Body of pancreas (tissue), 4 donors: Measurements from ENCODE around the gene TMEM271.

Experiments used
- CTCF ChIP-seq, 7 experiments: fragments of 450-650 bp in 4 of 7; fragments of 200-600 bp in 3 of 7; sonication (generic) in 3 of 7; IDR thresholded peaks; one replicate each; pipeline ENCODE4 v1.5.1; 2016 to 2019; ENCODE audit warnings: antibody characterized with exemption in 7 of 7
- POLR2A ChIP-seq, 3 donors: fragments of 450-650 bp; IDR thresholded peaks; one replicate each; pipeline ENCODE4 v1.6.1; 2016; ENCODE audit warnings: antibody characterized with exemption in 3 of 3, mild to moderate bottlenecking in 2 of 3

GRCh38 chr4:625631-626161, 49.6 kb upstream of the TMEM271 start:
- no peak for TF ChIP-seq CTCF (IDR thresholded peaks at IDR 0.05)
- no peak for TF ChIP-seq POLR2A (IDR thresholded peaks at IDR 0.05)
